SU-DHL-6 (cell line): ENCODE results near the gene ETFB.

Experiments
- H2AFZ ChIP-seq: fragments of 200-600 bp; sonication (generic); 2 replicates; pipeline ENCODE4 v1.6.1; 2014; ENCODE audit warnings: low read depth, mild to moderate bottlenecking, moderate library complexity, mixed read lengths, antibody characterized with exemption, low read length; ENCODE audit not compliant: severe bottlenecking
- H3F3A ChIP-seq: fragments of 200-600 bp; shearing (Covaris generic); 2 replicates; pipeline ENCODE4 v1.6.0; 2016; ENCODE audit warnings: antibody characterized with exemption, mild to moderate bottlenecking; ENCODE audit not compliant: insufficient read depth
- H3K27ac ChIP-seq: fragments of 200-600 bp; sonication (generic); 2 replicates; pipeline ENCODE4 v1.5.1; 2016; ENCODE audit warnings: low read depth, mild to moderate bottlenecking, low read length, moderate library complexity, mixed read lengths
- H3K27me3 ChIP-seq: fragments of 200-600 bp; sonication (generic), shearing (Covaris generic); 2 replicates; pipeline ENCODE4 v1.6.0; 2014; ENCODE audit warnings: mild to moderate bottlenecking, low read length
- H3K36me3 ChIP-seq: fragments of 200-600 bp; sonication (generic); 2 replicates; pipeline ENCODE4 v1.6.1; 2014; ENCODE audit warnings: mild to moderate bottlenecking, low read length, mixed read lengths
- H3K4me2 ChIP-seq: fragments of 300-600, 200-600 bp; shearing (Covaris generic), sonication (generic); 2 replicates; pipeline ENCODE4 v1.6.0; 2014; ENCODE audit warnings: low read length, low read depth, mild to moderate bottlenecking; ENCODE audit not compliant: poor library complexity, severe bottlenecking
- H3K4me3 ChIP-seq: fragments of 200-600 bp; sonication (generic); 2 replicates; pipeline ENCODE4 v1.5.1; 2014; ENCODE audit warnings: antibody characterized with exemption, low read length, mild to moderate bottlenecking, mixed read lengths; ENCODE audit not compliant: insufficient read depth, poor library complexity, severe bottlenecking
- H3K79me2 ChIP-seq: fragments of 200-600 bp; sonication (generic); 2 replicates; pipeline ENCODE4 v1.6.1; 2014; ENCODE audit warnings: mild to moderate bottlenecking, low read length, moderate library complexity; ENCODE audit not compliant: insufficient read depth
- H3K9ac ChIP-seq: fragments of 200-600 bp; sonication (generic); 2 replicates; pipeline ENCODE4 v1.7.0; 2014; ENCODE audit warnings: mild to moderate bottlenecking, low read length
- H3K9me2 ChIP-seq: fragments of 200-600 bp; sonication (generic); replicated peaks from 2 replicates; pipeline ENCODE4 v1.6.1; 2014; ENCODE audit warnings: low read length; ENCODE audit not compliant: insufficient read depth
- H3K9me3 ChIP-seq: fragments of 200-600 bp; sonication (generic); 2 replicates; pipeline ENCODE4 v1.6.1; 2014; ENCODE audit warnings: low read length, mixed read lengths; ENCODE audit not compliant: insufficient read depth
- H4K20me1 ChIP-seq: fragments of 200-600 bp; sonication (generic); 2 replicates; pipeline ENCODE4 v1.6.1; 2014; ENCODE audit warnings: low read depth, mild to moderate bottlenecking, antibody characterized with exemption, low read length, moderate library complexity, mixed read lengths
- CTCF ChIP-seq: fragments of 200-600 bp; sonication (generic); IDR thresholded peaks from one replicate; pipeline ENCODE4 v1.5.1; 2017; ENCODE audit warnings: antibody characterized with exemption, mild to moderate bottlenecking, low read length, moderate library complexity; ENCODE audit not compliant: insufficient read depth, poor library complexity, severe bottlenecking
- EZH2phosphoT487 ChIP-seq: fragments of 200-600 bp; sonication (generic), shearing (Covaris generic); conservative IDR thresholded peaks from 2 replicates; pipeline ENCODE4 v1.6.1; 2018; ENCODE audit warnings: mild to moderate bottlenecking, antibody characterized with exemption, low read length, moderate library complexity, mixed read lengths

ETFB gene

GRCh38 chr19:51327066-51328001 is 38.9 kb downstream of the ETFB start:
- no peak overlapping the region for H3K4me2 ChIP-seq
- no peak overlapping the region for H3K27ac ChIP-seq

GRCh38 chr19:51326216-51327065 is 39.7 kb downstream of the ETFB start:
- H3K4me2 ChIP-seq: no peak overlapping the region
- H3K4me3 ChIP-seq: no peak overlapping the region
- no peaks in the 10 kb centered on the region for H3F3A ChIP-seq
- H3K79me2 ChIP-seq: no peaks in the 10 kb centered on the region
- H3K9me3 ChIP-seq: no peaks in the 10 kb centered on the region
- H3K9ac ChIP-seq: no peak overlapping the region
- H3K36me3 ChIP-seq: no peaks in the 10 kb centered on the region
- TF ChIP-seq EZH2phosphoT487: no peak
- no peak for TF ChIP-seq CTCF
- H2AFZ ChIP-seq: no peak overlapping the region
- no peak overlapping the region for H3K27ac ChIP-seq
- no peaks in the 10 kb centered on the region for H3K9me2 ChIP-seq
- H3K27me3 ChIP-seq: no peaks in the 10 kb centered on the region
- H4K20me1 ChIP-seq: no peaks in the 10 kb centered on the region

More at GRCh38 chr19:51327066-51328001, 38.9 kb downstream of the ETFB start:
- no peaks in the 10 kb centered on the region for H3K27me3 ChIP-seq
- no peak for TF ChIP-seq EZH2phosphoT487
- TF ChIP-seq CTCF: no peak
- no peak overlapping the region for H3K4me3 ChIP-seq
- H4K20me1 ChIP-seq: no peaks in the 10 kb centered on the region
- H3F3A ChIP-seq: no peaks in the 10 kb centered on the region
- H2AFZ ChIP-seq: no peak overlapping the region
- no peak overlapping the region for H3K9ac ChIP-seq
- no peaks in the 10 kb centered on the region for H3K79me2 ChIP-seq
- no peaks in the 10 kb centered on the region for H3K9me3 ChIP-seq
- H3K9me2 ChIP-seq: no peaks in the 10 kb centered on the region
- H3K36me3 ChIP-seq: no peaks in the 10 kb centered on the region

GRCh38 chr19:51325161-51325976 is 40.8 kb downstream of the ETFB start:
- TF ChIP-seq EZH2phosphoT487: no peak
- TF ChIP-seq CTCF: no peak
- H3F3A ChIP-seq: no peaks in the 10 kb centered on the region

More at GRCh38 chr19:51325161-51325976, 40.8 kb downstream of the ETFB start:
- H3K4me2 ChIP-seq: no peak overlapping the region
- H3K9me2 ChIP-seq: no peaks in the 10 kb centered on the region
- no peaks in the 10 kb centered on the region for H3K9me3 ChIP-seq
- H4K20me1 ChIP-seq: no peaks in the 10 kb centered on the region
- H3K36me3 ChIP-seq: no peaks in the 10 kb centered on the region
- no peaks in the 10 kb centered on the region for H3K79me2 ChIP-seq
- H2AFZ ChIP-seq: no peak overlapping the region
- no peaks in the 10 kb centered on the region for H3K27me3 ChIP-seq
- H3K4me3 ChIP-seq: no peak overlapping the region
- no peak overlapping the region for H3K27ac ChIP-seq
- no peak overlapping the region for H3K9ac ChIP-seq
